NCI-H2171 (cell line): ENCODE measurements around the gene ZBTB7C.

Source experiments
- DNase-seq: peaks from one replicate; lab custom pipeline; 2025; lab: John Stamatoyannopoulos, UW

Gene ZBTB7C

DNA sequence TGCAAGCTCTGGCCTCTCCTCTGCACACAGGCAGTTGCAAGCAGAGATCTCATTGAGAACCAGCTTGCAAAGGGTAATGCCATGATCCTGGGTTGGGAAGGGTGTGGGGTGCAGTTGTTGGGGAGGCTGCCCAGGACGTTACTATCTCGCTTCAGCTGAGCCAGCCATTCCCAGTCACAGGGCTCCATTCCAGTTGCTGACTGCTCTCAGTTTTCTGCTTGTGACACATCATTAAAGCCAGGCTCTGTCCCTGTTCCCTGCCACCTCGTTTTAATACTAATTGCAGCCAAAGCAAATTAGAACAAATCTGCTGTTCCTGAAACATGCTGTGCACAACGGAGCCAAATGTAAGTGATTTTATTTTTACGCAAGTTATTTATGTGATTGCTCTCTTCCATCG, 416.2 kb downstream of the ZBTB7C start:
- DNase-seq: no peak

GRCh38 chr18:47992266-47992665, 416.9 kb downstream of the ZBTB7C start:
- DNase-seq: no peak

GRCh38 chr18:47990981-47991380, 418.2 kb downstream of the ZBTB7C start:
- peak; percentile 51 for DNase-seq

GRCh38 chr18:47987388-47987699, 421.8 kb downstream of the ZBTB7C start:
- DNase-seq: no peak

GRCh38 chr18:47986620-47987387, 422.4 kb downstream of the ZBTB7C start:
- DNase-seq: peak; percentile 66

DNA sequence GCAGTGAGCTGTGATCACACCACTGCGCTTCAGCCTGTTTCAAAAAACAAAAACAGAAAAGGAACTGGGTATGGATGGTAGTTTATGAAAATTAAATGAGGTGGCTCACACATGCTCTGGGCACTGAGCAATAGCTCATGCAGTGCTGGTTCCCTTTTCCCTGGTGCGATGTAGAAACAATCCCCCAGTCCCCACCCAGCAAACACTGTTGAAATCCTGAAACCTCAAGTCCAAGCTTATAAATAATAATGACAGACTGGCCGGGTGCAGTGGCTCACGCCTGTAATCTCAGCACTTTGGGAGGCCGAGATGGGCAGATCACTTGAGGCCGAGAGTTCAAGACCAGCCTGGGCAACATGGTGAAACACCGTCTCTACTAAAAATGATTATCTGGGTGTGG, 423.3 kb downstream of the ZBTB7C start:
- no peak for DNase-seq

DNA sequence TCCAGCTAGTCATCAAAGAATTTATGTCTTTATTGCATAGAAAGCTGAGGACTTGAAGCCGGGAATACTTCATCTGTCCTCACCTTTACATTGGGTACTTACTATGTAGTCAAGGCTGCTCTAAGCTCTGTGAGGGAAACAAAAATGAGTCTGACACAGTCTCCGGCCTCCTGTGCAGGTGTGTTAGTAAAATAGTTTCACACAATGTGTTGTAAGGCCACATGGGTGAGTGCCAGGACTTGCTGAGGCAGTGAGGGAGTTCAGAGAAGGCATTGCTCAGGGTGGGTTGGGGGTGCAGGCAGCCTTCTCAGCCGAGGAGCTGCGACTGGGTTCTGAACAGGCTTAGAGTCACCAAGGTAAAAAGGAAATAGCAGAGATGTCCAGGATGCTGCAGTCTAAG, 424.2 kb downstream of the ZBTB7C start:
- DNase-seq: no peak

GRCh38 chr18:47983946-47984345, 425.2 kb downstream of the ZBTB7C start:
- DNase-seq: peak; percentile 79

DNA sequence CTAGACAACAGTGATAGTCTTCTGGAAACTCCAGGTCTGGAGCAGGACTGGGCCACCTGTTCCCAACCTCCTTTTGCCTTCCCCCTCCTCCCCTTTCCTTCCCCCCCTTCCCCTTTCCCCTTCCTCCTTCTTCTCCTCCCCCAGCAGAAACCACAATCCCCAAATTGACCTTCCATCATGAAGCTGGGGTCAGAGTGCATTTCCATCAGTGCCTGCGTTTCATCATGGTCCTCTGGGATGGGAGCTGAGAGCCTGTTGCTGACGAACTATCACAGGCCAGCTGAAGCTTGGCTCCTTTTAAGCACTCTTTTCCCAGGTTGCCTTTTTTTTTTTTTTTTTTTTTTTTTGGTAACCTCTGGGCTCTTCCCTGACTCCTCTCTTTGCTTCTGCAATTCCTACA, 426.1 kb downstream of the ZBTB7C start:
- no peak for DNase-seq

- DNase-seq: no peak
Observed at GRCh38 chr18:47981830-47982229, 427.4 kb downstream of the ZBTB7C start.

GRCh38 chr18:47981320-47981719, 427.9 kb downstream of the ZBTB7C start:
- DNase-seq: no peak

GRCh38 chr18:47979611-47980200, 429.5 kb downstream of the ZBTB7C start:
- no peak for DNase-seq

DNA sequence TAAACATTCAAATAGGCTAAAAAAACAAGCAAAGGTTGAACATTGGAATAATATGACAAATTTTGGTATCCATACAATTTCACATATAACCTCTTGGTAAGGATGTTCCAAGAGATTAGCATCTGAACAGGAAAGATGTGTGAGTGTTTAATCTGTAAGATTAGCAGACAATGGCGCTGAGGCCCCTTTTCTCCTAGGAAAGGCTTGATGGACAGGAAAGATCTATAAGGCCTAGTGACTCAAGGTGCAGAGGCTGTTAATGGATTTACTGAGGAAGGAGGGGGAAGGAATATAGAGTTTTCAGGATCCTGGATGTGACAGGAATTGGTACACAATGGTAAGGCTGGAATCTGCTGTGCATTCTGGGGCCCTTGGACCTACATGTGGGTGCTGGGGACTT, 430.6 kb downstream of the ZBTB7C start:
- DNase-seq: no peak

GRCh38 chr18:47978141-47978540, 431.0 kb downstream of the ZBTB7C start:
- no peak for DNase-seq
